ENCODE measurements around the gene MISP3.

DNA sequence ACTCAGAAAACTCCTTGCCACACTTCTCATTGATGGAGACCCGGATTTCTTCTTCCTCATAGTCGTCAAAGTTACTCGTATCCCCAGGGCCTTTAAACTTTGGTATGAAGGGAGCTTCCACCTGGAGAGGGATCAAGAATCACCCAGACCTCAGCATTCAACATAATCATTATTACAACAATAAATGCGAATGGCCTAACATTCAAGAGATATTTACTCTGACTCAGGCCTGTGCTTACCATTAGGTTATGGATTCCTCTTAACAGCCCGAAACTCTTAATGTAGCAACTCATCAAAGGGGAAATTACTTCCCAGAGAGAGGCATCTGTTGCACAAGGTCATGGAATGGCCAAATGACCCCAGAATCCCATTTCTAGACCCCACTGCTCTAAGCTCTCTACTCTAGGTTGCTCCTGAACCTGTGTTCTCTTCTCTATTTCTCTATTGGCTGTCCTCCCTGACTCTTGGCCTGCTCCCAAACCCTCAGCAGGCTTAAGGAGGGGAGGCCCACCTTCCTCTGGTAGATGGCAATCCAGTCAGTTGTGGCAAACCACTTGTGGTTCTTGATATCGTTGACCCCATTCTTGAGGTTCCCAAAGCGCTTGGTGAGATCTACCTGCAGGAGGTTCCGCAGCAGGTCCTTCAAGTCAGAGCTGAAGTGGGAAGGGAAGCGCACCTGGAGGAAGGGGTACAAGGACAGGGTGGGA, 20.7 kb downstream of the MISP3 start:
- TF ChIP-seq CTCF (IDR thresholded peaks at IDR 0.05) (no peak), POLR2AphosphoS5 (IDR thresholded peaks at IDR 0.05; ENCODE audit: insufficient read depth in 1 of 2, low read depth in 1 of 2) (no peak)
